ENCODE results near the gene ENTREP1. TPM values are rescaled to one million over a fixed set of nuclear protein-coding genes. Genes with fewer than 3 reads are reported as not detected.

ENTREP1 gene
- total RNA-seq, 2 donors from 2014 or later: not detected

DNA sequence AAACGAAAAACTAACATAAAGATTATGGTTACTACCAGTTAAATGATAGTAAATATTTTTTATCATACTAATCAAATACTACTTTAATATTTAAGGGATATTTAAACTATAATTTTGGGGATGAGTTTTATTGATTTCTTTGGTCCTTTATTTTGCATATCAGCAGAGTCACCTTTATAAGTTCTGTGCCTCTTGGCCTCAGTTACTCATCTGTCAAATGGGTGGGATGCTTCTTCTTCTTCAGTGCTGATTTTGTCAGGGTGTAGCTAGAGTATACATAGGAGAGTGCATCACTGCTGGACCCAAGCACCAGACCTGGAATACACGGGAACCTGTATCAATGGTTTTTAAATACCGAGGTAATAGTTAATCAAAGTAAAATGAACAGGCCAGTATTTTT lies 5.6 kb downstream of the ENTREP1 start:
- ATAC-seq (replicated peaks in 1 of 2): no peak
- Mint-ChIP-seq H3K9me3 (no peaks in the 10 kb centered on the region), H3K27me3 (ENCODE audit: low read depth) (peaks cover 66% of the 10 kb centered on the region), H3K36me3 (ENCODE audit: insufficient read depth in 2 of 2) (no peaks in the 10 kb centered on the region), H3K4me3 (no peak overlapping the region), H3K4me1 (ENCODE audit: low read depth) (peaks cover 6% of the 10 kb centered on the region), H3K27ac (no peak overlapping the region)
- no peak for DNase-seq

DNA sequence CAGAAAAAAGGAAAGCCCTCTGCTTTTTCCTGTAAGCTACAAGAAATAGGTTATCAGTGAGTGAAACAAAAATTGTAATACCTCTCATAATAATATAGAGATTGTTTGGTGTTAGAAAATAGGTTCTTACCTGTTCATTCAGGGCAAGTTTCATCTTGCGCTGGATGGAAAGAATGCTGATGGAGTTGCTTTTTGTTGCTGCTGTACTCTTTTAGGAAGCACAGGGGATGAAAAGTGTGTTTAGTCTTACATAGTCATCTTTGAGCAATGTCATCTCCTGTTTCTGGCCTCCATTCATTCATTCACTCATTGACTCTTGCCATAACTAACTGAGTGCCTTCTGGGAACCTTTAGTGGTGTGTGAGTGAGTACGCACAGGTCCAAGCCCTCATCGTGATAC lies 6.4 kb downstream of the ENTREP1 start:
- ATAC-seq (replicated peaks in 1 of 2) (no peak), DNase-seq (no peak)
- H3K4me1 Mint-ChIP-seq (ENCODE audit: low read depth): no peaks in the 10 kb centered on the region
- H3K4me3 Mint-ChIP-seq: no peak overlapping the region
- H3K9me3 Mint-ChIP-seq: no peaks in the 10 kb centered on the region
- no peak overlapping the region for H3K27ac Mint-ChIP-seq
- peaks cover 57% of the 10 kb centered on the region for H3K27me3 Mint-ChIP-seq (ENCODE audit: low read depth)
- H3K36me3 Mint-ChIP-seq (ENCODE audit: insufficient read depth in 2 of 2): no peaks in the 10 kb centered on the region

DNA sequence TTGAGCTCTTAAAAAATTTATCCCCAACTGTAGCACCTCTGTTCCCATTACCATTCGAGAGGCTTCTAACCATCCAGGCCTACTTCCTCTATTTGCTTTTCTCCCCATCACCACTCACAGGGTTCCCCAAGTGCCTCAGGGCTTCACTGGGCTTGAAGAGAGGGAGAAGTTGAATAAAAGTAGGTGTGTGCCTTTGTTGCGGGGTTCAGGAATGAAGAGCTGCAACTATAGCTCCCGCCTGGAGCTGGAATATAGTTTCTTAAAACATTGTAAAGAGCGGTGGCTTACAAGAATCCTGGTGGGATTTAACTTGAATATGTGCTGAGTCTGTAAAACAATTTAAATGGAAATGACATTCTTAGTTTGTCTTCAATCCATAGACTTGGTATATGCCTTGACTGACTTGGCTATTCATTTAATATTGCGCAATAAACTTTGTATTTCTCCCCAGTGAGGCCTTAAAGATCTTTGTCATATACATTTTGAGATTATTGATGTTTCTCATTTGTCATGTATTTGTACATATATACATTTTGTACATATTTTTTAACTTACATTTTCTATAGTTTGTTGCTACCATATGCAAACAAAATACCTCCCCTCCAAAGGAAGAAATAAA lies 7.2 kb downstream of the ENTREP1 start:
- Mint-ChIP-seq H3K36me3 (ENCODE audit: insufficient read depth in 2 of 2) (no peaks in the 10 kb centered on the region), H3K27ac (no peak overlapping the region), H3K9me3 (no peaks in the 10 kb centered on the region), H3K4me3 (no peak overlapping the region), H3K4me1 (ENCODE audit: low read depth) (no peaks in the 10 kb centered on the region), H3K27me3 (ENCODE audit: low read depth) (peaks cover 50% of the 10 kb centered on the region)
- no peak for ATAC-seq (replicated peaks in 1 of 2)
- DNase-seq: no peak

DNA sequence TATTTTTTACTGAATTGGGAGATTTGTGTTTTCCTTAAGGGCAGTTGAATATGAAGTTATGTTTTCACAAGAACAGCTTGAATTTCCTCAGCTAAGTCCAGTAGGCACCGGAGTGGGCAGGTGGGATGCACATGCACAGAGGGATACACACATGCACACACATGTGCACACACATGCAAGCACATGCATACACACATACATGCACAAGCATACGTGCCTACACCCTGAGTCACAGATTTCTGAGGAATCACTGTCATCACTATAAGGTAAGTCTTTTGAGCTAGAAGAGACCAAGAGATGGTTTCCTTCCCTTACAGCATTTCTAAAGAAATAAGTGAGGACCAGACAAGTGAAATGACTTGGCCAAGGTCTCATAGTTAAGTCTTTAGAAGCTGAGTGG lies 8.7 kb downstream of the ENTREP1 start:
- DNase-seq: no peak
- Mint-ChIP-seq H3K36me3 (ENCODE audit: insufficient read depth in 2 of 2) (no peaks in the 10 kb centered on the region), H3K4me3 (no peak overlapping the region), H3K9me3 (no peaks in the 10 kb centered on the region), H3K27ac (no peak overlapping the region), H3K27me3 (ENCODE audit: low read depth) (peaks cover 43% of the 10 kb centered on the region), H3K4me1 (ENCODE audit: low read depth) (no peaks in the 10 kb centered on the region)
- ATAC-seq (replicated peaks in 1 of 2): peak in 1 of 2 donors; percentile 28

DNA sequence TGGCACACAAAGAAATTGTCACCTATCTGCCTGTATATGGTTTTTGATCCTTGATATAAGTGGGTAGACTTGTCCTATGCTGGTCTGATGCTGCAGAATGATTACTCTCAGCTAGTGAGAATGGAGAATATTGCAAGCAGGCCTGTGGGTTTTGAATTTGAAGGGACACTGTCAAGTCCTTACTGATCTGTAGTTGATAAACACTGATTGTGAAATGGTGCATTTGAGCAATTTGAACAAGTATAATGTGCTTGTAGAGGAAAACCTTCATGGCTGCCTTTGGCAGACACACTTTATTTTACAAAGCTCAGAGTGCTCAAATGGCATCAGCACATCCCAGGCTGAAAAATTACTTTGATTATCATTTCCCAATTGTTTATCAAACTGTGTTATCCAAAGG lies 9.3 kb downstream of the ENTREP1 start:
- DNase-seq (no peak), ATAC-seq (replicated peaks in 1 of 2) (no peak)
- no peak overlapping the region for H3K27ac Mint-ChIP-seq
- no peaks in the 10 kb centered on the region for H3K4me1 Mint-ChIP-seq (ENCODE audit: low read depth)
- peaks cover 37% of the 10 kb centered on the region for H3K27me3 Mint-ChIP-seq (ENCODE audit: low read depth)
- no peaks in the 10 kb centered on the region for H3K36me3 Mint-ChIP-seq (ENCODE audit: insufficient read depth in 2 of 2)
- no peak overlapping the region for H3K4me3 Mint-ChIP-seq
- no peaks in the 10 kb centered on the region for H3K9me3 Mint-ChIP-seq

DNA sequence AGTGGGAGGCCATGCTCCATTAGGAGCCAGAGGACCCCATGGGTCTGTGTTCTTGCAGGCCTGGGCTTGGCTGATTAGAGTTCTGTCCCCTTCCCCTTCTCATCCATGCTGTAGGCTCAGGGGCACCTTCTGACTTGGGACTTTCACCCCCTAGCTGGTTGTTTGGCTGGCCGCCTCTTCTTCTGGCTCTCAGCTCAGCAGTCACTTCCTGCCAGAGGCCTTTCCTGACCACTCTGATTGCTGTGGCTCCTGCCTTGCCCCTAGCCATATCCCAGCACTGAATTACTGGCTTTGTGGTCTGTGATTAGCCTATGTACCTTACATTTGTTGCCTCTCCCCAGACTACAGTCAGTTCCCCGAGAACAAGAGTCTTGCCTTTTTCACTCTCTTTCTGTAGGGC lies 14.6 kb downstream of the ENTREP1 start:
- no peak overlapping the region for H3K4me3 Mint-ChIP-seq
- H3K36me3 Mint-ChIP-seq (ENCODE audit: insufficient read depth in 2 of 2): no peaks in the 10 kb centered on the region
- H3K9me3 Mint-ChIP-seq: peaks cover 0 to 3% of the 10 kb centered on the region in 2 donors
- H3K27me3 Mint-ChIP-seq (ENCODE audit: low read depth): peaks cover 38% of the 10 kb centered on the region
- DNase-seq: no peak
- H3K27ac Mint-ChIP-seq: no peak overlapping the region
- no peaks in the 10 kb centered on the region for H3K4me1 Mint-ChIP-seq (ENCODE audit: low read depth)
- ATAC-seq (replicated peaks in 1 of 2): no peak

DNA sequence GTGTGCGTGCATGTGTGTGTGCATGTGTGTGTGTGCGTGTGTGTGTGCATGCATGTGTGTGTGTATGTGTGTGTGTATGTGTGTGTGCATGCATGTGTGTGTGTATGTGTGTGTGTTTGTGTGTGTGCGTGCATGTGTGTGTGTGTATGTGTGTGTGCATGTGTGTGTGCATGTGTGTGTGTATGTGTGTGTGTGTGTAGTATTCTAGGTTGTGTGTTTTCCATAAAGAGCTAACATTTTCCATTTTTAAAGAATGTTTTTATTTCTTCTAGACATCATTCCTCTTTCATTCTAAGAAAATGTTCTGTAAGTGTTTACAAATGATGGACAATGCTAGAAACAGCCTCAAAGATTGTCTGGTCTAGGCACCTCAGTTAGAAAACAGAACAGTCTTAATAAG lies 15.6 kb downstream of the ENTREP1 start:
- Mint-ChIP-seq H3K4me1 (ENCODE audit: low read depth) (no peaks in the 10 kb centered on the region), H3K9me3 (peaks cover 0 to 3% of the 10 kb centered on the region in 2 donors), H3K27ac (no peak overlapping the region), H3K27me3 (ENCODE audit: low read depth) (peaks cover 30% of the 10 kb centered on the region), H3K36me3 (ENCODE audit: insufficient read depth in 2 of 2) (no peaks in the 10 kb centered on the region), H3K4me3 (no peak overlapping the region)
- no peak for ATAC-seq (replicated peaks in 1 of 2)
- no peak for DNase-seq

DNA sequence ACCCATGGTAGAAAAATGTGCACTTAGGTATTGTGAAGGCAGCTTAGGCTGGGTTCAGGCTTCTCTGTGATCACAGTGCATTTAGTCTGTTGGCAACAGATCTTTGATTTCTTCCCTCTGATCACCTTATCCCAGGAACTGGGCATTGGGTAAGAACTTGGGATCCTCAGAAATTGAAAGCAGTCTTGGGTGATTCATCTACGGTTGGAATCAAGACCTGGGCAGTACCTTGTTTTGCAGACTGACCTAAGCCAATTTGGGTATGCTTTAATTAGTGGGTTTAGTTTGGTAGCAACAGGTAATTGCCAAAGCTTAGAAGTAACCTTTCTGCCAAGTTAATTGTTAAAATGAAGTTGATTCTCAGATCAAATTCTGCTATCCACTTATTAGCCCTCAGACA lies 17.8 kb downstream of the ENTREP1 start:
- Mint-ChIP-seq H3K9me3 (peaks cover 0 to 3% of the 10 kb centered on the region in 2 donors), H3K4me1 (ENCODE audit: low read depth) (no peaks in the 10 kb centered on the region), H3K27me3 (ENCODE audit: low read depth) (peaks cover 34% of the 10 kb centered on the region), H3K36me3 (ENCODE audit: insufficient read depth in 2 of 2) (no peaks in the 10 kb centered on the region), H3K4me3 (no peak overlapping the region), H3K27ac (no peak overlapping the region)
- DNase-seq: no peak
- no peak for ATAC-seq (replicated peaks in 1 of 2)

DNA sequence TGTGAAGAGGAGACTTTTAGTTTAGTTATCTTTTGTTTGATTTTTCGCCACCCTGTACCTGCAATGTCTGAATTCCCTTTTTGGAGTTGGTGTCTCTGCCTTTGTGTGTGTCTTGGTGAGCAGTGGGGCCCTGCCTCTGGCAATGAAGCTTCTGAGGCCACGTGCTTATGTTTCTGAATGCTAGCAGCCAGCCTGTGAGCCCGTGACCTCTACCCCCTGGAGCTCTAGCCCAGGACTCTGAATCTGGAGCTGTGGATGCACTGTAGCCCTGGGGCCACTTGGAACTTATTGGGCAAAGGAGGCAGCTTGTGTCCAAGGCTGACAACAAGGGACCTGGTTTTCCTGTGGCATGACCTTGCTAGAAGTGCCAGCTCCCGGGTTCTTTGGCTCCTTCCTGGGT lies 19.4 kb downstream of the ENTREP1 start:
- Mint-ChIP-seq H3K9me3 (peaks cover 0 to 3% of the 10 kb centered on the region in 2 donors), H3K36me3 (ENCODE audit: insufficient read depth in 2 of 2) (no peaks in the 10 kb centered on the region), H3K27ac (no peak overlapping the region), H3K27me3 (ENCODE audit: low read depth) (peaks cover 34% of the 10 kb centered on the region), H3K4me3 (no peak overlapping the region), H3K4me1 (ENCODE audit: low read depth) (no peaks in the 10 kb centered on the region)
- ATAC-seq (replicated peaks in 1 of 2) (no peak), DNase-seq (no peak)

DNA sequence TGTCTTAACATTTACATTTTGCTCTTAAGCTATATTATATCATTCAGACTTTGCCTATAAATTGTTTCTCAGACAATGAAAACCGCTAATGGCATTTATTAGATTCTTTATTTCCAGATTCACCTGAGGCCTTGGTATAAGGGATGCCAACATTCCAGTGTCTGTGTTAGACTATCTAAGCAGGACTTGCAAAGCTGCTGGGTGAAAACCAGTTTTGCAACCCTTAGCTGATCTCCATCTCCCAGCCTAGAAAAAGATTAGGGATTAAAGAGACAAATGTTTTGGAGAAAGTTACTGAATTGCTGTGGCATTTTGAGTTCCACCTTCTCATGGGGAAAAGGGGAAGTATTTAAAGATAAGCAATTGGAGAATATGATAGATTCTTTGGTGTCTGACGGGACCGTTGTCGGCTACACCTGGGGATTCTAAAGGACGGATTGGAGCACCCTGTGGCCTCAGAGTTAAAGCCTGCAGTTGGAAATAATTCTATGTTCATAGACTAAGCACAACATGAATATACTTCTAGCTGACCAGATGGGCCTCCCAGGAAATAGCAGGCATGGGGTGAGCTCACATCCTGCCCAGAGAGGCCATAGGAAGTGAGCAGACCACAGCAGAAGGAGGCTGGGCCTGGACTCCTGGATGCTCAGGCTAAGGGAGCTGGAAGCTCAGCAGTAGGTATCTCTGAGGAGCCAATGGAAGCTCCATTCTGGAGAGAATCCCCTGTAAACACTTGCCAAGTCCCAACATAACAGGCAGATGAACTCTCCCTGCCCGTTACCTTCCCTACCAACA lies 21.8 kb downstream of the ENTREP1 start:
- H3K36me3 Mint-ChIP-seq (ENCODE audit: insufficient read depth in 2 of 2): no peaks in the 10 kb centered on the region

DNA sequence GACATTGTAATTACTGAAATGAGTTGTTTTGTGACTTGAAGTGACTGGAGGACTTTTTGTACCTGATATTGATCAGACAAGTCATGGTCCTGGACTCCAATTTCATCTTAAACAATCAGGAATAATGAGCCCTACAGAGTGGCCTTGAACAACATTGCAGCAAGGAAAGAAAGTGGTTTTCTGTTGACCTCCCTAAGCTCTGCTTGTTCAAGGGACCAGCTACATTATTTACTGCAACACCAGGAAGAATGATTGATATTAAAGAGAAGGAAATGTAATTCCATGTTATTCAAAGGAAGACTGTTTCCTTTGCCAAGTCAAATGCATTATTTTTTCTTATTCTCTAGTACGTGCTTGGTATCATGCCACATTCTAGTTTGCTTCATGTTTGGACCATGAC lies 22.6 kb downstream of the ENTREP1 start:
- DNase-seq: no peak
- no peak for ATAC-seq (replicated peaks in 1 of 2)
- Mint-ChIP-seq H3K4me1 (ENCODE audit: low read depth) (no peaks in the 10 kb centered on the region), H3K36me3 (ENCODE audit: insufficient read depth in 2 of 2) (no peaks in the 10 kb centered on the region), H3K27me3 (ENCODE audit: low read depth) (peaks cover 25% of the 10 kb centered on the region), H3K27ac (no peak overlapping the region), H3K4me3 (no peak overlapping the region), H3K9me3 (no peaks in the 10 kb centered on the region)

More for the DNA sequence above, 21.8 kb downstream of the ENTREP1 start:
- no peaks in the 10 kb centered on the region for H3K4me1 Mint-ChIP-seq (ENCODE audit: low read depth)
- H3K27me3 Mint-ChIP-seq (ENCODE audit: low read depth): peaks cover 25% of the 10 kb centered on the region
- H3K4me3 Mint-ChIP-seq: no peak overlapping the region
- DNase-seq: no peak
- no peak for ATAC-seq (replicated peaks in 1 of 2)
- no peak overlapping the region for H3K27ac Mint-ChIP-seq
- H3K9me3 Mint-ChIP-seq: no peaks in the 10 kb centered on the region

DNA sequence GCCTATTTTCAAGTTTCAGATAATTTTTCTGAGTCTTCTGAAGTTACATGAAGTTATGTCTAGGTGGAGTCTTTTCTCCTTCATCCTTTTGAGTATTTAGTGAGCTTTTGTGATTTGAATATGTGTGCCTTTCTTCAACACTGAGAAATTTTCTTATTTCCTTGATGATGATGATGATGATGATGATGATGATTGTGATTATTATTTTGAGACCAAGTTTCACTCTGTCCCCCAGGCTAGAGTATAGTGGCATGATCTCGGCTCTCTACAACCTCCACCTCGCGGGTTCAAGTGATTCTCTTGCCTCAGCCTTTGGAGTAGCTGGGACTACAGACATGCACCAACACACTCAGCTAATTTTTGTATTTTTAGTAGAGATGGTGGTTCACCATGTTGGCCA lies 26.2 kb downstream of the ENTREP1 start:
- no peak for DNase-seq
- no peak overlapping the region for H3K27ac Mint-ChIP-seq
- H3K4me3 Mint-ChIP-seq: no peak overlapping the region
- no peaks in the 10 kb centered on the region for H3K36me3 Mint-ChIP-seq (ENCODE audit: insufficient read depth in 2 of 2)
- H3K27me3 Mint-ChIP-seq (ENCODE audit: low read depth): peaks cover 32% of the 10 kb centered on the region
- no peak for ATAC-seq (replicated peaks in 1 of 2)
- no peaks in the 10 kb centered on the region for H3K9me3 Mint-ChIP-seq
- no peaks in the 10 kb centered on the region for H3K4me1 Mint-ChIP-seq (ENCODE audit: low read depth)

DNA sequence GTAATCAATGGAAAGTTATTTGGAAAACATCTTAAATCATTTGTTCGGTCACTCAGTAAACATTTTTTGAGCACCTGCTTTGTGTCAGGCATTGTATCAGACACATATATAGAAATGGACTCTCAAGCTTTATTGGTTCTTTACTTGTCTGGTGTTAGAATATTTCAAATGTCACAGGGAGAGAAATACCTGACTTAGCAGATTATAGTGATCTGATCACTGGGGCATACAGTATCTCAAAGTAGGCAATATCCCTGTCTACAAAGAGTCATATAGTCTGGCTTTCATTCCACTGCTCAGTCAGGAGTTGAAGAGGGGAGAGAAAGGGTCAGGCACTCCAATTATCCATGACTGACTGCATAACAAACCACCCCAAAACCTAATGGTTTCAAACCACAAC lies 30.2 kb downstream of the ENTREP1 start:
- Mint-ChIP-seq H3K4me1 (ENCODE audit: low read depth) (no peaks in the 10 kb centered on the region), H3K4me3 (no peak overlapping the region), H3K27me3 (ENCODE audit: low read depth) (peaks cover 25% of the 10 kb centered on the region), H3K27ac (no peak overlapping the region), H3K36me3 (ENCODE audit: insufficient read depth in 2 of 2) (no peaks in the 10 kb centered on the region), H3K9me3 (no peaks in the 10 kb centered on the region)
- no peak for ATAC-seq (replicated peaks in 1 of 2)
- DNase-seq: no peak
